Loucy (cell line): ENCODE measurements around the gene FARP1.

ENCODE experiments used
- H2AFZ ChIP-seq: fragments of 200-600 bp; sonication (generic); 2 replicates; pipeline ENCODE4 v1.6.0; 2016; ENCODE audit warnings: antibody characterized with exemption, mild to moderate bottlenecking, low read length, moderate library complexity
- H3F3A ChIP-seq: fragments of 200-600 bp; 2 replicates; pipeline ENCODE4 v1.6.0; 2016; ENCODE audit warnings: antibody characterized with exemption, low read depth, mild to moderate bottlenecking
- H3K27me3 ChIP-seq: fragments of 200-600 bp; sonication (generic); 2 replicates; pipeline ENCODE4 v1.6.1; 2014; ENCODE audit warnings: low read length, mild to moderate bottlenecking; ENCODE audit not compliant: insufficient read depth, poor library complexity, severe bottlenecking
- H3K36me3 ChIP-seq: fragments of 200-600 bp; sonication (generic); 2 replicates; pipeline ENCODE4 v1.6.1; 2016; ENCODE audit warnings: low read length; ENCODE audit not compliant: insufficient read depth
- H3K4me1 ChIP-seq: fragments of 200-600 bp; sonication (generic); 2 replicates; pipeline ENCODE4 v1.5.1; 2014; ENCODE audit warnings: low read length, mild to moderate bottlenecking; ENCODE audit not compliant: insufficient read depth, poor library complexity, severe bottlenecking
- H3K4me2 ChIP-seq: fragments of 200-600 bp; sonication (generic); 2 replicates; pipeline ENCODE4 v1.6.0; 2014; ENCODE audit warnings: antibody characterized with exemption, low read length, low read depth, mild to moderate bottlenecking; ENCODE audit not compliant: poor library complexity, severe bottlenecking
- H3K4me3 ChIP-seq: fragments of 200-600 bp; sonication (generic); 2 replicates; pipeline ENCODE4 v1.5.1; 2014; ENCODE audit warnings: low read length, mild to moderate bottlenecking, mixed read lengths; ENCODE audit not compliant: poor library complexity, severe bottlenecking
- H3K79me2 ChIP-seq: fragments of 200-600 bp; sonication (generic); 2 replicates; pipeline ENCODE4 v1.6.1; 2014; ENCODE audit warnings: low read length; ENCODE audit not compliant: insufficient read depth
- H3K9ac ChIP-seq: fragments of 200-600 bp; sonication (generic); 2 replicates; pipeline ENCODE4 v1.6.0; 2014; ENCODE audit warnings: mild to moderate bottlenecking, low read depth, low read length, moderate library complexity; ENCODE audit not compliant: poor library complexity, severe bottlenecking
- H3K9me2 ChIP-seq: fragments of 200-600 bp; sonication (generic); replicated peaks from 2 replicates; pipeline ENCODE4 v1.6.1; 2016; ENCODE audit warnings: low read depth, low read length, mixed read lengths
- H3K9me3 ChIP-seq: fragments of 200-600 bp; sonication (generic); 2 replicates; pipeline ENCODE4 v1.6.1; 2014; ENCODE audit warnings: mild to moderate bottlenecking, antibody characterized with exemption, low read length, low read depth; ENCODE audit not compliant: insufficient read depth
- H4K20me1 ChIP-seq: fragments of 200-600 bp; sonication (generic); 2 replicates; pipeline ENCODE4 v1.6.0; 2014; ENCODE audit warnings: antibody characterized with exemption, low read length, mild to moderate bottlenecking; ENCODE audit not compliant: insufficient read depth, poor library complexity, severe bottlenecking
- EZH2phosphoT487 ChIP-seq: fragments of 200-600 bp; IDR thresholded peaks from 2 replicates; pipeline ENCODE4 v1.6.1; 2018; ENCODE audit warnings: antibody characterized with exemption, mild to moderate bottlenecking, moderate library complexity, borderline replicate concordance
- TF ChIP-seq, protein P1 (sequence below): fragments of 200-600 bp; sonication (generic); conservative IDR thresholded peaks from 2 replicates; pipeline ENCODE4 v1.5.1; 2014; ENCODE audit warnings: mild to moderate bottlenecking, antibody characterized with exemption, low read length

Gene FARP1

DNA sequence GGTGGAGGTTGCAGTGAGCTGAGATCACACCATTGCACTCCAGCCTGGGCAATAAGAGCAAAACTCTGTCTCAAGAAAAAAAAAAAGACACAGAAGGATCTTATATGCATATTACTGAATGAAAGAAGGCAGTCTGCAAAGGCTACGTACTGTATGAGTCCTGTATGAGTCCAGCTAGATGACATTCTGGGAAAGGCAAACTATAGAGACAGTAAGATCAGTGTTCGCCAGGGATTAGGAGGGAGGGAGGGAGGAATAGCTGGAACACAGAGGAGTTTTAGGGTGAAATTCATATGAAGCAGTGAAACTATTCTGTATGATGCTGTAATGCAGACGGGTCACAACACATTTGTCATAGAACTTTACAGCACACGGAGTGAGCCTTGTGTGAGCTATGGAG lies 200.1 kb downstream of the FARP1 start:
- H3K4me3 ChIP-seq: no peak overlapping the region
- no peaks in the 10 kb centered on the region for H3K4me1 ChIP-seq
- H3K9me3 ChIP-seq: no peaks in the 10 kb centered on the region
- no peaks in the 10 kb centered on the region for H3K79me2 ChIP-seq
- no peak overlapping the region for H3K4me2 ChIP-seq
- no peaks in the 10 kb centered on the region for H4K20me1 ChIP-seq
- H3K27me3 ChIP-seq: no peaks in the 10 kb centered on the region
- H3K9ac ChIP-seq: no peak overlapping the region
- TF ChIP-seq, protein P1, sequence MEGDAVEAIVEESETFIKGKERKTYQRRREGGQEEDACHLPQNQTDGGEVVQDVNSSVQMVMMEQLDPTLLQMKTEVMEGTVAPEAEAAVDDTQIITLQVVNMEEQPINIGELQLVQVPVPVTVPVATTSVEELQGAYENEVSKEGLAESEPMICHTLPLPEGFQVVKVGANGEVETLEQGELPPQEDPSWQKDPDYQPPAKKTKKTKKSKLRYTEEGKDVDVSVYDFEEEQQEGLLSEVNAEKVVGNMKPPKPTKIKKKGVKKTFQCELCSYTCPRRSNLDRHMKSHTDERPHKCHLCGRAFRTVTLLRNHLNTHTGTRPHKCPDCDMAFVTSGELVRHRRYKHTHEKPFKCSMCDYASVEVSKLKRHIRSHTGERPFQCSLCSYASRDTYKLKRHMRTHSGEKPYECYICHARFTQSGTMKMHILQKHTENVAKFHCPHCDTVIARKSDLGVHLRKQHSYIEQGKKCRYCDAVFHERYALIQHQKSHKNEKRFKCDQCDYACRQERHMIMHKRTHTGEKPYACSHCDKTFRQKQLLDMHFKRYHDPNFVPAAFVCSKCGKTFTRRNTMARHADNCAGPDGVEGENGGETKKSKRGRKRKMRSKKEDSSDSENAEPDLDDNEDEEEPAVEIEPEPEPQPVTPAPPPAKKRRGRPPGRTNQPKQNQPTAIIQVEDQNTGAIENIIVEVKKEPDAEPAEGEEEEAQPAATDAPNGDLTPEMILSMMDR: no peak
- TF ChIP-seq EZH2phosphoT487: no peak
- H3F3A ChIP-seq: no peaks in the 10 kb centered on the region
- no peak overlapping the region for H2AFZ ChIP-seq
- no peaks in the 10 kb centered on the region for H3K9me2 ChIP-seq
- H3K36me3 ChIP-seq: no peaks in the 10 kb centered on the region

DNA sequence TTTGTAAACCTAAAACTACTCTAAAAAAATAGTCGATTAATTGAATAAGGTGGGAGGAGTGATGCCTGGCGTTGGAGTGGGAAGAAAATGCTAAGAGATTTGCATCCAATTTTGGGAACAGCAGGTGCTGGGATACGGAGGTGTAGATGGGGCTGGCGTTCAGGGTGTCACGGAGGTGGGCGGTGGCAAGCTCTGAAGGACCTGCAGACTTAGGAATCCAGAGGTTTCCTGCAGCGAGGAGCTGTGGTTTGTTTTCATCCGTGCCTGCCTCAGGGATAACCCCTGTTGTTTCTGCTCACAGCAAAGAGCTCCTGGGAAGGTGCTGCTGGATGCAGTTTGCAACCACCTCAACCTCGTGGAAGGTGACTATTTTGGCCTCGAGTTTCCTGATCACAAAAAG lies 200.6 kb downstream of the FARP1 start:
- Histone ChIP-seq H3K9ac (no peak overlapping the region), H3K27me3 (no peaks in the 10 kb centered on the region), H4K20me1 (no peaks in the 10 kb centered on the region), H3K36me3 (no peaks in the 10 kb centered on the region), H3K79me2 (no peaks in the 10 kb centered on the region), H3K4me1 (no peaks in the 10 kb centered on the region), H3K9me2 (no peaks in the 10 kb centered on the region), H3K4me3 (no peak overlapping the region), H3F3A (no peaks in the 10 kb centered on the region), H3K4me2 (no peak overlapping the region), H3K9me3 (no peaks in the 10 kb centered on the region), H2AFZ (no peak overlapping the region)
- no peak for TF ChIP-seq EZH2phosphoT487
- TF ChIP-seq, protein P1: no peak

DNA sequence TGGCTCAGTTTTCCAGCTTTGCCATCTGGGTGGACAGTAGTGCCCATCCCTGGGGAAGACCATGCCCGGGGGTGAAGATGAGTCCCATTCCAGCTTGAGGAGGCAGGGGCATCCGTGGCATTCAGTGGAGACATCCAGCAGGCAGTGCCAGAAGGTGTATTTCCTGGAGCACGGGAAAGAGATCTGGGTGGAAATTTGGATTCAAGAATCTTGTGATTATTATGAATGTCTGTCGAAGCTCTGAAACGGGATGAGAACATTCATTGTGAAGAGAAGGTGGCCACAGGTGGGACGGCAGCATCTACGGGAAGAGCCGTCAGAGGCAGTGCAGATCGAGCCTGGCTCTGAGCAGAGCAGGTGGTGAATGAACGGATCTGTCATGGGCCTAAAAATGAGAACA lies 201.5 kb downstream of the FARP1 start:
- no peaks in the 10 kb centered on the region for H4K20me1 ChIP-seq
- no peaks in the 10 kb centered on the region for H3K9me3 ChIP-seq
- H3K9ac ChIP-seq: no peak overlapping the region
- H3K36me3 ChIP-seq: no peaks in the 10 kb centered on the region
- H3K79me2 ChIP-seq: no peaks in the 10 kb centered on the region
- TF ChIP-seq, protein P1: no peak
- no peak for TF ChIP-seq EZH2phosphoT487
- no peak overlapping the region for H3K4me3 ChIP-seq
- no peaks in the 10 kb centered on the region for H3F3A ChIP-seq
- no peaks in the 10 kb centered on the region for H3K4me1 ChIP-seq
- no peak overlapping the region for H2AFZ ChIP-seq
- H3K9me2 ChIP-seq: no peaks in the 10 kb centered on the region
- no peak overlapping the region for H3K4me2 ChIP-seq
- no peaks in the 10 kb centered on the region for H3K27me3 ChIP-seq
